Measurements from ENCODE around the gene CIZ1. TPM values are rescaled to one million over a fixed set of nuclear protein-coding genes. Genes with fewer than 3 reads are reported as not detected.

The CIZ1 gene
- total and polyA plus RNA-seq, 2 experiments from 2014 or later: 95.0 to 105 TPM

DNA sequence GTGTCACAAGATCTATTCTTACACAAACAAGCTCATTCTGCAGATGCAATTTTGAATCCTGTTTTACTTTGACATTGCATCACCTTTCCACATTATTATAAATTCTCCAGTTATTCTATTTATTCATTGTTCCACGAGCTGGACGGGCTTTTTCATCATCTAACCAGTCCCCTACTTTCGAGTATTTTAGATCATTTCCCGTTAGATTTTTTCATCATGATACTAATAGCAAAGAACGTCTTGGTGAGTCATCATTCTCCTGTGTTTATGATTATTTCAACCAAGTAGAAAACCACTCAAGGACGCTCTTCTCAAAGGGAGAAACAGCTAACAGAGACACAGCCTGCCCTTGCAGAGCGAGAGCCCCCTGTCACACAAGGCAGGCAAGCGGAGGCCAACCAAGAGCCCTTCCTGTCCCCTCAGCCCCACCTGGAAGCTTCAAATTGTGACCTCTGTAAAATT lies 16.2 kb downstream of the CIZ1 start:
- Histone ChIP-seq H3K9me3 (ENCODE audit: low read depth) (no peaks in the 10 kb centered on the region), H3K27me3 (no peaks in the 10 kb centered on the region), H3K4me1 (ENCODE audit: low read depth) (no peaks in the 10 kb centered on the region), H3K4me3 (no peak overlapping the region), H3K36me3 (peaks cover 56% of the 10 kb centered on the region), H3K27ac (no peak overlapping the region)
- DNase-seq (ENCODE audit: low read depth in 1 of 2, low spot score in 1 of 2): no peak
- TF ChIP-seq, protein P1, sequence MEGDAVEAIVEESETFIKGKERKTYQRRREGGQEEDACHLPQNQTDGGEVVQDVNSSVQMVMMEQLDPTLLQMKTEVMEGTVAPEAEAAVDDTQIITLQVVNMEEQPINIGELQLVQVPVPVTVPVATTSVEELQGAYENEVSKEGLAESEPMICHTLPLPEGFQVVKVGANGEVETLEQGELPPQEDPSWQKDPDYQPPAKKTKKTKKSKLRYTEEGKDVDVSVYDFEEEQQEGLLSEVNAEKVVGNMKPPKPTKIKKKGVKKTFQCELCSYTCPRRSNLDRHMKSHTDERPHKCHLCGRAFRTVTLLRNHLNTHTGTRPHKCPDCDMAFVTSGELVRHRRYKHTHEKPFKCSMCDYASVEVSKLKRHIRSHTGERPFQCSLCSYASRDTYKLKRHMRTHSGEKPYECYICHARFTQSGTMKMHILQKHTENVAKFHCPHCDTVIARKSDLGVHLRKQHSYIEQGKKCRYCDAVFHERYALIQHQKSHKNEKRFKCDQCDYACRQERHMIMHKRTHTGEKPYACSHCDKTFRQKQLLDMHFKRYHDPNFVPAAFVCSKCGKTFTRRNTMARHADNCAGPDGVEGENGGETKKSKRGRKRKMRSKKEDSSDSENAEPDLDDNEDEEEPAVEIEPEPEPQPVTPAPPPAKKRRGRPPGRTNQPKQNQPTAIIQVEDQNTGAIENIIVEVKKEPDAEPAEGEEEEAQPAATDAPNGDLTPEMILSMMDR (IDR thresholded peaks at IDR 0.05; ENCODE audit: low read depth, low read length): no peak

DNA sequence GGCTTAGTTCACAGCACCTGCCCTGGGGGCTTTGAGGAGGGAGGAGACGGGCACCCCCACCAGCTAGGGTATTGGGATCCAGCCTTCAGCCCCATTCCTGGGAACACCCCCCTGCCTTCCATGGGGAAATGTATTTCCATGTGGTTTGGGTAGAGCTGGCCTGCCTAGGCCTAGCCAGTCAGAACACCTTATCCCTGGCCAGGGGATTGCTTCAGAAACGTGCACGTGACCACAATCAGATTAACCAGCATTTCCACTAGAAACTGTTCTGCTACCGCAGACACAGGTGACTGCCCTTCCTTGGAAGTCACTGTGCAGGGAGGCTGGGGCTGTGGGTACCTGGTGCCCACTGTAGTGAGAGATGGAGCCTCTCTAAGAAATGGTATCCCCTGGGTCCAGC lies 17.3 kb downstream of the CIZ1 start:
- no peak for DNase-seq (ENCODE audit: low read depth in 1 of 2, low spot score in 1 of 2)
- Histone ChIP-seq H3K36me3 (peaks cover 56% of the 10 kb centered on the region), H3K27ac (no peak overlapping the region)

DNA sequence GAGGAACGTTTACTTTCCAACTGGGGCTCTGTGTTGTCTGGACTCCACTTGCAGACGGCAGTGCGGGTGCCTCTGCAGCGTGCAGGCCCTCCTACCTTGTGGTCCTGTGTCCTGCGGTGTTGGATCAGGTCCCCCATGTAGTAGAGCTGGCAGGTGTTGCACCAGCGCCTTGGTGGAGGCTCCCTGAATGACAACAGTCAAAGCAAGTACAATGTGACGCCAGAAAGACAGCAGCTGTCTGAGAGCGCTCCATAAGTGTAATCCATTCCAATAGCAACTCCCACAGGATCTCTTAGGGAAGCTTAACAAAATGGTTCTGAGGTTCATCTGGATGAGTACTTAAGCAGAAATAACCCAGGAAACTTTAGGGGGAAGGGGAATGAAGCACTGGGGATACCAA lies 21.4 kb downstream of the CIZ1 start:
- no peak for DNase-seq (ENCODE audit: low read depth in 1 of 2, low spot score in 1 of 2)
- TF ChIP-seq, protein P1 (IDR thresholded peaks at IDR 0.05; ENCODE audit: low read depth, low read length): no peak
- Histone ChIP-seq H3K4me3 (no peak overlapping the region), H3K27me3 (no peaks in the 10 kb centered on the region), H3K27ac (no peak overlapping the region), H3K4me1 (ENCODE audit: low read depth) (no peaks in the 10 kb centered on the region), H3K9me3 (ENCODE audit: low read depth) (no peaks in the 10 kb centered on the region), H3K36me3 (peaks cover 46% of the 10 kb centered on the region)

More for the DNA sequence above, 17.3 kb downstream of the CIZ1 start:
- Histone ChIP-seq H3K27me3 (no peaks in the 10 kb centered on the region), H3K4me3 (no peak overlapping the region), H3K4me1 (ENCODE audit: low read depth) (no peaks in the 10 kb centered on the region), H3K9me3 (ENCODE audit: low read depth) (no peaks in the 10 kb centered on the region)
- TF ChIP-seq, protein P1 (IDR thresholded peaks at IDR 0.05; ENCODE audit: low read depth, low read length): no peak

DNA sequence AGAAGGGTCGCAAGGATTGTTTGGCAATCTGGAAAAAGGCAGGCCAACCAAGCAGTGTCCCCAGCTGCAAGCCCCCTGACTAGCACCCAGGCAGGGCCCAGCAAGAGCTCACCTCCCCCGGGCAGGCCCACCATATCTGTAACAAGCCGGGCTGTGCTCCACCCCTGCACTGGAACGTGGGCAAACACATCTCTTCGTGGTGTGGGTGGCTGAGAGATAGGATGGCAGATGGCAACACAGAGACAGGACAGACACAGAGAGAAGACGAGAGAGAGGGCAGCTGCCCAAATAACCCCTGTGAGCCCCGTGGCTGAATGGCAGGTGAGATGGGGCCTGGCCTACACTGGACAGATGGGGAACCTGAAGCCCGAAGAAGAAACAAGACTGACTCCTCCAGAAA lies 21.9 kb downstream of the CIZ1 start:
- Histone ChIP-seq H3K4me3 (no peak overlapping the region), H3K27ac (no peak overlapping the region), H3K4me1 (ENCODE audit: low read depth) (no peaks in the 10 kb centered on the region), H3K27me3 (no peaks in the 10 kb centered on the region), H3K9me3 (ENCODE audit: low read depth) (no peaks in the 10 kb centered on the region), H3K36me3 (peaks cover 47% of the 10 kb centered on the region)
- DNase-seq (ENCODE audit: low read depth in 1 of 2, low spot score in 1 of 2): no peak
- TF ChIP-seq, protein P1 (IDR thresholded peaks at IDR 0.05; ENCODE audit: low read depth, low read length): no peak

DNA sequence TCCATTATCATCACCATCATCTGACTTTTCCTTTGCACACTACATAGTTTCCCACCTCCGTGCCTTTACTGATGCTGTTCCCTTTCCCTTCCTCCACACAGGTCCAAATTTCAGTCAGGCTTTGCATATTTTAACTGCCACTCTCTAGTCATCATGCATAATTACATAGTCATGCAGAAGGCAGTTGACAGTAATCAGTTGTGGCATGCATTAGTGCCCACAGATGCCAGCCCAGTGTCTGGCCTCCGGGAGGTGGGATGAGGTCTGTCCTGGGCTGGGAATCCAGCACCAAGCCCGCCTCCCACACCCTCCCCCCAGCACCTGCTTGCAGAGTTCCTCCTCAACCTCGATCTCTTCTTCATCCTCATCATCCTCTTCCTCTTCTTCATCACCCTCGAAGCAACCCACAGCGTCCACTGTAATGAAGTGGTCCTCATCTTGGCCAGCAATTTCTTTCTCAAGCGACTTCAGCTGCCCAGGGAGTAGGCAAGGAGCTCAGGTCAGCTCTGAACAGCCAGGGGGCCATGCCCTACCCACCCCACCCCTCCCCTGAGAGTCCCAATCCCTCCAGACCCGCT lies 22.6 kb downstream of the CIZ1 start:
- H3K4me3 ChIP-seq: no peak overlapping the region
- H3K36me3 ChIP-seq: peaks cover 51% of the 10 kb centered on the region
- TF ChIP-seq, protein P1 (IDR thresholded peaks at IDR 0.05; ENCODE audit: low read depth, low read length): no peak
- no peak overlapping the region for H3K27ac ChIP-seq
- H3K4me1 ChIP-seq (ENCODE audit: low read depth): no peaks in the 10 kb centered on the region
- DNase-seq (ENCODE audit: low read depth in 1 of 2, low spot score in 1 of 2): no peak
- no peaks in the 10 kb centered on the region for H3K9me3 ChIP-seq (ENCODE audit: low read depth)
- no peaks in the 10 kb centered on the region for H3K27me3 ChIP-seq
